HG03159 (cell line): ENCODE data around the gene SLC16A1.
"Not testable (repeated sequence)": the region's sequence is repeated elsewhere in the genome, so short reads cannot be mapped to it uniquely, and the experiment has no call there.

ENCODE experiments used
- ATAC-seq: cut with Tn5 transposase; IDR thresholded peaks from one replicate; pipeline ENCODE4 v1.9.1; 2021; ENCODE audit warnings: mild to moderate bottlenecking, moderate library complexity; ENCODE audit not compliant: unreplicated experiment

Gene SLC16A1

DNA sequence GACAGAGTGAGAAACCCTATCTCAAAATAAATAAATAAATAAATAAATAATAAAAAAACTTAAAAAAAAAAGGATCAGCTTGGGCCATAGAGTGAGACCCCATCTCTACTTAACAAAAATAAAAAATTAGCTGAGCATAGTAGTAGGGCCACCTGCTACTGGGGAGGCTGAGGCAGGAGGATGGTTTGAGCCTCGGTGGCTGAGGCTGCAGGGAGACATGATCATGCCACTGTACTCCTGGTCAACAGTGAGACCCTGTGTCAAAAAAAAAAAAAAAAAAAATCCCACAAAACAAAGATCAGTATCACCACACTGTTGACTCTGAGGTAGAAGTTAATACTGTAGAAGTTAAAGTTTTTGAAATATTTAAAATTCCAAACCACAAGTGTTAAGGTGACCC is 29.1 kb downstream of the SLC16A1 start:
- ATAC-seq = no peak

DNA sequence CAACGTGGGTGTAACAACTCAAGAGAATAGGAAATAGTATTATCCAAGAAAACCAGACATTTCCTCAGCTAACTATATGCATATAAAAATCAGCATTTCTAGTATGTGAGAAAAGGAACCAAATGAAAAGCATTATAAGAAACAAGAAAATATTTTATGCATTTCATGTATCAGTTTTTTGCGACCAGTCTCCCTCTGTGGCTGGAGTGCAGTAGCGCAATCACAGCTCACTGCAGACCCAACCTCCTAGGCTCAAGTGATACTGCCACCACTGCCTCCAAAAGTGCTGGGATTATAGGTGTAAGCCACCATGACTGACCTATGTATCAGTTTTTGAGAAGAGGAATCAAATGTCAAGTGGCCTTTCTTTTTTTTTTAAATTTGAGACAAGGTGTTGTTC is 31.0 kb downstream of the SLC16A1 start:
- no peak for ATAC-seq

- no peak for ATAC-seq
These were observed 32.0 kb downstream of the SLC16A1 start for GRCh38 chr1:112923959-112924349.

DNA sequence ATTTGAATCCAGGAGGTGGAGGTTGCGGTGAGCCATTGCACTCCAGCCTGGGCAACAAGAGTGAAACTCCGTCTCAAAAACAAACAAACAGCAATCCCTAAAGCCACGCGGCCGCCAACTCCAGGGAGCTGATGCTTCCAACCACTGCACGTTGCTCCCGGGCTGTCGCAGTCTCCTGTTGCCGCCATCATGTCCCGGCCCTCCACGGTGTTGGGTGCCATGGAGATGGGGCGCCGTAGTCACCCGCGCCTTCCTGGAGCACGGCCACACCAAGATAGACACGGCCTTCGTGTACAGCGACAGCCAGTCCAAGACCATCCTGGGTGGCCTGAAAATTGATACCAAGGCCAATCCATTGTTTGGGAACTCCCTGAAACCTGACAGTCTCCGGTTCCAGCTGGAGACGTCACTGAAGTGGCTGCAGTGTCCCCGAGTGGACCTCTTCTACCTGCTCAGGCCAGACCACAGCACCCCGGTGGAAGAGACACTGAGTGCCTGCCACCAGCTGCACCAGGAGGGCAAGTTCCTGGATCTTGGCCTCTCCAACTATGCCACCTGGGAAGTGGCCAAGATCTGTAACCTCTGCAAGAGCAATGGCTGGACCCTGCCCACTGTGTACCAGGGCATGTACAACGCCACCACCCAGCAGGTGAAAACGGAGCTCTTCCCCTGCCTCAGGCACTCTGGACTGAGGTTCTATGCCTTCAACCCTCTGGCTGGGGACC is 32.6 kb downstream of the SLC16A1 start:
- no peak for ATAC-seq

DNA sequence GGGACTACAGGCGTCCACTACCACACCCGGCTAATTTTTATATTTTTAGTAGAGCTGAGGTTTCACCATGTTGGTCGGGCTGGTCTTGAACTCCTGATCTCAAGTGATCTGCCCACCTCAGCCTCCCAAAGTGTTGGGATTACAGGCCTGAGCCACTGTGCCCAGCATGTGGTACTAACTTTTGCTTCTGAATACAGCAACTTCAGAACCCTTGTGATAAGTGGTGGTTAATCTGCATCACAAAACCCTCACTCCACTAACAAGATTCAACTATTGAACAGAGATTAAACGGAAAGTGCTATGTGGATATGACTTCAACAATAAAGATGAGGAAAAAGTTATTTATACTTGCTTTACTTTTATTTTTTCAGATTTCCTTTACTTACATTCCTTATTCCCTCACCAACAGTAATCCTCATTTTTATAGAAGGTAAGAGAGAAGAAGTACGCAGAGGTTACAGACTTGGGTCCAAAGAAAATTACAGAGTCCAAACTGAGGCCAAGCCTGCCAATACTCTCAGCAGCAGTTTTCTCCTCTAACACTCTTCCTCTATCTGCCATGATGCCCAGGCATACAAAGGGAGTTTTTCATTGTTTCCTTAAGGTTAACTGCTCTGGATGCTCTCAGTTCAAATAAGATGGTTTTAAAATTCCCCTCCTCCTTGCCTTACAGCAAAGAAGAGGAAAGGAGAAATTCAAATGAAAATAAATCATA is 44.3 kb downstream of the SLC16A1 start:
- no peak for ATAC-seq

GRCh38 chr1:112909847-112910246 is 46.1 kb downstream of the SLC16A1 start:
- ATAC-seq = no peak

DNA sequence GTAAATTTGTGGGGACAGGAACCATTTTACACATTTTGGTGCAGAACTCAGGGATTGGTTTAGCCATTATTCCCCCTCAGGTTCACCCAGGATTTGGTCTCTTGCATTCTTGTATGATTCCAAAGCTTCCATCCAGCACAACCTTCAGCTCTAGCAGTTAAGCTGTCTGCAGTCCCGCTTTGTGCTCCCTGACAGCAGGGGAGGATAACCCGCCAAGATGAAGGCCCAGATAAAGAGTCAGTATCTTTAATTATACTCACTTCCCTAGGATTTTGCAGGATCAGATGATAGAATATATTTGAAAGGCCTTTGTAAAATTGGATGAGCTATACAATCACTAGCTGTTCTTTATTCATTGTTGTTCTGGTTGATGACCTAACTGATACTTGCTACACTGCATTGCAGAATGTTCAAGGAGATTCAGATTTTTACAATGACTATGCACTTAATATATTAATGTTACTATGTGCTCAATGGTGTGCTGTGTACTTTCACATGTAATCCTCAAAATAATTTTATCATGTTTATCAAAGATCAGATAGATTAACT is 49.8 kb downstream of the SLC16A1 start:
- no peak for ATAC-seq

GRCh38 chr1:112905395-112906149 is 50.4 kb downstream of the SLC16A1 start:
- ATAC-seq = no peak

GRCh38 chr1:112904831-112905261 is 51.1 kb downstream of the SLC16A1 start:
- no peak for ATAC-seq

DNA sequence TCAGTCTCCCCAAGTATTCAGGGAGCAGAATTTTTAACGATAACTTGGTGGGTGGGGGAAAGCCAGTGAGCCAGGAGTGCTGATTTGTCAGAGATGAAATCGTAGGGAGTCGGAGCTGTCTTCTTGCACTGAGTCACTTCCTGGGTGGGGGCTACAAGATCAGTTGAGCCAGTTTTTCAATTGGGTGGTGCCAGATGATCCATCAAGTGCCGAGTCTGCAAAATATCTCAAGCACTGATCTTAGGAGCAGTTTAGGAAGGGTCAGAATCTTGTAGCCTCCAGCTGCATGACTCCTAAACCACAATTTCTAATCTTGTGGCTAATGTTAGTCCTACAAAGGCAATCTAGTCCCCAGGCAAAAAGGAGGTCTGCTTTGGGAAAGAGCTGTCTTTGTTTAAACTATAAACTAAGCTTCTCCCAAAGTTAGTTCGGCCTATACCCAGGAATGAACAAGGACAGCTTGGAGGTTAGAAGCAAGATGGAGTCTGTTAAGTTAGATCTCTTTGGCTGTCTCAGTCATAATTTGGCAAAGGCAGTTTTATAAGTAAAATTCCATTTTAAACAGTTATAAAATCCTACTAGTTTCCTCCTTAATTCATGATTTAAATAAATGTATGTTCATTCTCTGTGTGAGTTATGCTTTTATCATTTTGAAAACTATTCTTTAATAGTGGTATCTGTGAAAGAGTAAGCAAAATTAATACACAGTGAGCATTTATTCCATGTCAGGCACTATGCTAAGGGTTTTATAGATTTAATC is 51.7 kb downstream of the SLC16A1 start:
- ATAC-seq = no peak

DNA sequence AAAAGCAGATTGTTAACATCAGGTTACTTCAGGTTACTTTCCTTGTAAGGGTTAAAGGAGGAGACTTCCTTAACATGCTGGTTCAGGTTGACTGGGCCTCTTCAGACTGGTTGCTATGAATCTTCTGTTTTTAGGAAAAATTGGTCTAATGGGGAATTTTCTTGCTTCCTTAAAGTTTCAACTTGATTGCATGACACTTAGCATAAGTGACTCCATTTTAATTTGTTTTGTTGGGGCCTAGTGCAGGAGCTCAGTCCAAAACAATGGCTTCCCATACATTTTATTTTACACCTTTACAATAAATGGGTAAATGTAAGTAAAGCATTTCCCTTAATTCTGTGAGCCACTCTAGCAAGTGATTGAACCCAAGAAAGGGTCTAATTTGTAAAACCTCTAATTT is 53.8 kb downstream of the SLC16A1 start:
- ATAC-seq = no peak

DNA sequence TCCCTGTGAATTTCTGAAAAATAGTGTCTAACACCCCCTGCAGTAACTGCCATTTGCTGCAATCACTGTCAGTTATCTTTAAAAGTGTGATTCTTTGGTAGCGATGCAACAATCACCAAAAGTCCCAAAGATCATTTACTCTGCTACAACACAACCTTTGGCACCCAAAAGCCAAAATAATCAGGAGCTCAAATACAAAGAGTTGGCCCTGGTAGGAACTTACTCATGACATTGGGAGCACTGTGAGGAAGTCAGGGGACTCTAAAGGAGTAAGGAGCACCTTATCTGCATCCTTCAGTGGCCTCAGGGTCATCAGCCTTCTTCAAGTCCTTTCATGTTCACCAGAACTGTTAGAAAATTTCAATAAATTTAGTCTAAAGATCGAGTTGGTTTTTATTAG is 54.6 kb downstream of the SLC16A1 start:
- ATAC-seq = no peak

GRCh38 chr1:112896783-112897182 is 59.2 kb downstream of the SLC16A1 start:
- no peak for ATAC-seq

DNA sequence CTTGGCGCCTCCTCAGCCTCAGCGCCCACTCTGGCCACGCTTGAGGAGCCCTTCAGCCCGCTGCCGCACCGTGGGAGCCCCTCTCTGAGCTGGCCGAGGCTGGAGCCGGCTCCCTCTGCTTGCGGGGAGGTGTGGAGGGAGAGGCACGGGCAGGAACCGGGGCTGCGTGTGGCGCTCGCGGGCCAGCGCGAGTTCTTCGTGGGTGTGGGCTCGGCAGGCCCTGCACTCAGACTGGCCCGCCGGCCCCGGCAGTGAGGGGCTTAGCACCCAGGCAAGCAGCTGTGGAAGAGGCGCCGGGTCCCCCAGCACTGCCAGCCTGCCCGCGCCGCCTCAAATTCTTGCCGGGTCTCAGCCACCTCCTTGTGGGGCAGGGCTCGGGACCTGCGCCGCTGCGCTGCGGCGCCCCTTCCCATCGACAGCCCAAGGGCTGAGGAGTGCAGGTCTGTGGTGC is 61.4 kb downstream of the SLC16A1 start:
- no peak for ATAC-seq

GRCh38 chr1:112894010-112894292 is 62.0 kb downstream of the SLC16A1 start:
- no peak for ATAC-seq

DNA sequence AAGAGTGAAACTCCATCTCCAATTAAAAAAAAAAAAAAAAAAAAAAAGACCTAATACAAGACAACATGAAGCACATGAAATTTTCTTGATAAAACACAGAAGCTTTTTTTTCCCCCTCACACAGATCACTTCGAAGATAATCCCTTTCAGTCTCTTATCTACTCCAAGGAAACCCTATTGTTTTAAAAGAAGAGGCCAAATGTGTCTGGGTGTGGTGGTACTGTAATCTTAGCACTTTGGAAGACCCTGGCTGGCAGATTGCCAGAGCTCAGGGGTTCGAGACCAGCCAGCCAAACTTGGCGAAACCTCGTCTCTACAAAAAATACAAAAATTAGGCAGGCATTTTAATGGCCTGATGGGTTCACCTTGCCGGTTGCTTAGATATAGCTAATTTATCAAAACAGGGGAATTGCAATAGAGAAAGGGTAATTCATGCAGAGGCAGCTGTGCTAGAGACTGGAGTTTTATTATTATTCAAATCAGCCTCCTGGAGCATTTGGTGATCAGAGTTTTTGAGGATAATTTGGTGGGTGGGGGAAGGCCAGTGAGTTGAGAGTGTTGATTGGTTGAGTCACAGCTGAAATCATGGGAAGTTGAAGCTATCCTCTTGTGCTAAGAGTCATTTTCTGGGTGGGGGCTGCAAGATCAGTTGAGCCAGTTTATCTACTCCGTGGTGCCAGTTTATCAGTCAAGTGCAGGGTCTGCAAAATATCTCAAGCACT is 62.5 kb downstream of the SLC16A1 start:
- no peak for ATAC-seq

DNA sequence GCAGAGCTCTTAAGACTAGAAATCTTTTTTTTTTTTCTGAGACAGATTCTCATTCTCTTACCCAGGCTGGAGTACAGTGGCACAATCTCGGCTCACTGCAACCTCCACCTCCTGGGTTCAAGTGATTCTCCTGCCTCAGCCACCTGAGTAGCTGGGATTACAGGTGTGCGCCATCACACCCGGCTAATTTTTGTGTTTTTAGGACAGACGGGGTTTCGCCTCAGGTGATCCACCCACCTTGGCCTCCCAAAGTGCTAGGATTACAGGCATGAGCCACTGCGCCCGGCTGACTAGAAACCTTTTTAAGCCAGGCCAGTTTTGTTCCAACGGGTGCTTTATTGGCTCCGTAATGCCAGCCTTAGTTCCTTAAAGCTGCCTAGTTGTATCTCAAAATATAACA is 66.1 kb downstream of the SLC16A1 start:
- ATAC-seq = not testable (repeated sequence)

DNA sequence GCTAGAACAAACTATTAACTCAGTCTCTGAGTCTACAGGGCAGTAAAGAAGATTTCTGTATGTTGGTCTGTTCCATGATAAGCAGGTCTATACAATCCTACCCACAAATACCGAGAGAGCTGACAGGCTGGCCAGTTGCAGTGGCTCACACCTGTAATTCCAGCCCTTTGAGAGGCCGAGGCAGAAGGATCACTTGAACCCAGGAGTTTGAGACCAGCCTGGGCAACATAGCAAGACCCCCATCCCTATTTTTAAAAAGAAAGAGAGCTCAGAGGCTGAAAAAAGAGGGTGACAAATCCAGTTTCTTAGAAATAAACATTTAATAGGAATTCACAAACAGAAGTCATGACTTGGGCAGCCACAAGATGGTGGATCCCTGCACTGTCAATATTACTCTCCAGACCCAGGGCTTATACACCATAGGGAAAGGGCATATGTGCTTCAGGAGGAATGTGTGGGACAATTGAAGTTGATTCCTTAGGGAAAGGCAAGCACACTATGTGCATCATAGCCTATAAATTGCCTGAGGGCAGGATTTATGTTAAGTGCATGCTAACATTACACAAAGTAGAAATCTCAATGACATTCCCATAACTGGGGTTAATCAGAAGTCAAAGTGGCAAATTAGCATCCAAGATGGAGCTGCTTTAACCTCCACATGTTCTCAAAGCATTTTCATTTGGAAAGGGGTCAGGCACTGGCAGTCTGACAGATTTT is 66.8 kb downstream of the SLC16A1 start:
- no peak for ATAC-seq

DNA sequence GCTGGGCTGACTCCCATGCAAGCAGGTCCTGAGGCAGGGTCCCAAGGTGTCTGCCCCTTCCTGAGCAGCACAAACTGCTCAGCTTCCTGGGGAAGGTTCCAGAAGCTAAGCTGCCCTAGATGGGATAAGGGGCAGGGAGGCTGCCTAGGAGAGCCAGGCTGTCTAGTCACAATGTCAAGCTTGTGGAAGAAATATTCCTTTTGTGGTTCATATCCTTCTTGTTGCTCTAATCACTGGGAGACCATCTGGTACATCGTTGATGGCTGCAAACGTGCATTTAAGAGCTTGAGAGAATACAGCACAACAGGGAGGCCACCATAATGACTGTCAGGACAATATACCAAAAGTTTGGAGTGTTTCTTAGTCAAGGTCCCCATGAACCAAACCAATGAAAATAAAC is 67.4 kb downstream of the SLC16A1 start:
- no peak for ATAC-seq
